NT2/D1 (cell line): ENCODE measurements around the gene EIF4G3.

Source experiments
- SUZ12 ChIP-seq: IDR thresholded peaks from 2 replicates; pipeline ENCODE4 v1.6.1; 2011; ENCODE audit not compliant: insufficient read length, insufficient read depth; ENCODE audit errors: extremely low read depth
- ZNF274 ChIP-seq: IDR thresholded peaks from 2 replicates; pipeline ENCODE4 v1.6.1; 2011; ENCODE audit warnings: mild to moderate bottlenecking, low read depth, low read length

DNA sequence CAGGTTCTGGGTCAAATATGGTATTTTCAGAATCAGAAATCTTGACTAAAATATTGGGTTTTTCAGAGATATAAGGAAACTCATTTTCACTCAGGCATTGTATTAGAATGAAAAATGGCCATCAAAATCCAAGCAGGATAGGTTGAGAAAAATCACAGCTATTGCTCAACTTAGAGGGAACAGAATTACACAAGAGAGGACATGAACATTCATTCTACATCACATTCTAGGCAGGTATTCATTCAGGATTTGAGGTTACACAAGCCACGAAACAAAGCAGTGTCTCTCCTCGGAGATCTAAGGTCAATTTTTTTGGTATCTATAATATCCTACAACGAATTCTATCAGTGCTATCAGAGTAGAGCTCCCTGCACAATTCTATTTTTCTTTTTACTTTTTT, 226.0 kb downstream of the EIF4G3 start:
- no peak for TF ChIP-seq SUZ12
- TF ChIP-seq ZNF274 = no peak
